Measurements from ENCODE around the gene CDRT15.
"Not testable (repeated sequence)": the region's sequence is repeated elsewhere in the genome, so short reads cannot be mapped to it uniquely, and the experiment has no call there.

Gene CDRT15

GRCh38 chr17:14236762-14237161, at the start of gene CDRT15:
TSS of gene CDRT15 (minus strand) at chr17:14236862. CDS start at chr17:14236833, 29 bp downstream.
- DNase-seq (ENCODE audit: low spot score) = not testable (repeated sequence)

- DNase-seq (ENCODE audit: low spot score) = no peak
Measured at GRCh38 chr17:14282726-14283125, 46.1 kb upstream of the CDRT15 start.

- DNase-seq (ENCODE audit: low spot score) = no peak
Measured at GRCh38 chr17:14281530-14281929, 44.9 kb upstream of the CDRT15 start.

GRCh38 chr17:14276535-14277250, 40.0 kb upstream of the CDRT15 start:
- no peak for DNase-seq (ENCODE audit: low spot score)

- no peak for DNase-seq (ENCODE audit: low spot score)
Measured at GRCh38 chr17:14270508-14270907, 33.8 kb upstream of the CDRT15 start.

GRCh38 chr17:14269473-14269872, 32.8 kb upstream of the CDRT15 start:
- no peak for DNase-seq (ENCODE audit: low spot score)

- no peak for DNase-seq (ENCODE audit: low spot score)
Measured at GRCh38 chr17:14268264-14268663, 31.6 kb upstream of the CDRT15 start.

- no peak for DNase-seq (ENCODE audit: low spot score)
Measured at GRCh38 chr17:14261406-14261805, 24.7 kb upstream of the CDRT15 start.

GRCh38 chr17:14245629-14246028, 9.0 kb upstream of the CDRT15 start:
- DNase-seq (ENCODE audit: low spot score) = no peak

- DNase-seq (ENCODE audit: low spot score) = no peak
Measured at GRCh38 chr17:14245002-14245401, 8.3 kb upstream of the CDRT15 start.

GRCh38 chr17:14239271-14239670, 2.6 kb upstream of the CDRT15 start:
- not testable (repeated sequence) for DNase-seq (ENCODE audit: low spot score)

GRCh38 chr17:14236032-14236431, 630 bp downstream of the CDRT15 start:
- not testable (repeated sequence) for DNase-seq (ENCODE audit: low spot score)

- DNase-seq (ENCODE audit: low spot score) = not testable (repeated sequence)
Measured at GRCh38 chr17:14235047-14235446, 1.6 kb downstream of the CDRT15 start.

- not testable (repeated sequence) for DNase-seq (ENCODE audit: low spot score)
Measured at GRCh38 chr17:14231187-14231586, 5.5 kb downstream of the CDRT15 start.

- no peak for DNase-seq (ENCODE audit: low spot score)
Measured at GRCh38 chr17:14228903-14229302, 7.8 kb downstream of the CDRT15 start.

GRCh38 chr17:14227052-14227451, 9.6 kb downstream of the CDRT15 start:
- no peak for DNase-seq (ENCODE audit: low spot score)

- DNase-seq (ENCODE audit: low spot score) = no peak
Measured at GRCh38 chr17:14225254-14225980, 11.2 kb downstream of the CDRT15 start.

- DNase-seq (ENCODE audit: low spot score) = no peak
Measured at GRCh38 chr17:14222611-14223010, 14.1 kb downstream of the CDRT15 start.

- DNase-seq (ENCODE audit: low spot score) = no peak
Measured at GRCh38 chr17:14214271-14214670, 22.4 kb downstream of the CDRT15 start.

GRCh38 chr17:14212401-14212800, 24.3 kb downstream of the CDRT15 start:
- DNase-seq (ENCODE audit: low spot score) = no peak

GRCh38 chr17:14211801-14212200, 24.9 kb downstream of the CDRT15 start:
- no peak for DNase-seq (ENCODE audit: low spot score)

- no peak for DNase-seq (ENCODE audit: low spot score)
Measured at GRCh38 chr17:14211246-14211645, 25.4 kb downstream of the CDRT15 start.

GRCh38 chr17:14209215-14209614, 27.4 kb downstream of the CDRT15 start:
- no peak for DNase-seq (ENCODE audit: low spot score)

- DNase-seq (ENCODE audit: low spot score) = no peak
Measured at GRCh38 chr17:14207791-14208190, 28.9 kb downstream of the CDRT15 start.

Data from LoVo (cell line).